K562 (cell line): ENCODE data around the gene TAS2R41. TPM values are rescaled to one million over a fixed set of nuclear protein-coding genes. Genes with fewer than 3 reads are reported as not detected.

Source experiments
- ATAC-seq: fragments of 200-7000 bp; cut with Tn5 transposase; 3 replicates; pipeline ENCODE4 v1.9.1; 2020; ENCODE audit warnings: moderate library complexity
- BruUV-seq: library from RNA; stranded (reverse); fragments of 400-500 nt; replicated peaks from 2 replicates; lab custom pipeline; 2021; lab: Mats Ljungman, UMichigan
- CTCF ChIA-PET: fragments of 300-600 bp; formaldehyde crosslinking; extraction: SDS; loops from one replicate; lab custom pipeline; 2021; ENCODE audit warnings: low intra/inter-chr PET ratio; lab: Yijun Ruan, JAX
- POLR2A ChIA-PET: fragments of 300-600, 350-650 bp; sonication (Branson Sonifier 250); formaldehyde crosslinking; extraction: SDS; loops from one replicate; lab custom pipeline; 2021; ENCODE audit warnings: antibody characterized with exemption, inconsistent platforms; lab: Yijun Ruan, JAX
- DNase-seq, 4 experiments: peaks; one replicate each; pipeline versions ENCODE4 v3.0.0 to v3.0.0-alpha.2; 2011 to 2018; ENCODE audit warnings: low spot score in 3 of 4, mixed read lengths in 3 of 4; ENCODE audit errors: extremely low read depth in 1 of 4
- FAIRE-seq: peaks from 2 replicates; lab custom pipeline; 2011; peaks lifted over from hg19 to GRCh38; lab: Jason Lieb, UNC
- H2AFZ ChIP-seq: 2 replicates; pipeline ENCODE4 v1.6.0; 2011; ENCODE audit warnings: low read depth, low read length, control low read depth, inconsistent platforms
- H3K27ac ChIP-seq: fragments of 200-600 bp; 3 replicates; pipeline ENCODE4 v1.8.0; 2011; ENCODE audit warnings: low read depth, mild to moderate bottlenecking, control low read depth, inconsistent platforms, low read length, moderate library complexity, mixed read lengths; ENCODE audit errors: extremely low read depth
- H3K27me3 ChIP-seq, 2 experiments: fragments of 300-600 bp in 1 of 2; 2 replicates in 1 of 2; 3 replicates in 1 of 2; pipeline versions ENCODE4 v1.6.0 to v1.8.0; 2011; ENCODE audit warnings: inconsistent platforms in 2 of 2, low read length in 2 of 2, mild to moderate bottlenecking in 1 of 2, mixed read lengths in 1 of 2, moderate library complexity in 1 of 2; ENCODE audit not compliant: control insufficient read depth in 2 of 2, insufficient read depth in 2 of 2
- H3K36me3 ChIP-seq: fragments of 300-600 bp; 3 replicates; pipeline ENCODE4 v1.8.0; 2011; ENCODE audit warnings: mild to moderate bottlenecking, low read length, inconsistent platforms; ENCODE audit not compliant: control insufficient read depth, insufficient read depth
- H3K4me1 ChIP-seq, 2 experiments: fragments of 200-600 bp in 1 of 2; replicated peaks in 1 of 2; 2 replicates in 1 of 2; 3 replicates in 1 of 2; pipeline versions ENCODE4 v1.5.1 to v1.8.0; 2011; ENCODE audit warnings: inconsistent platforms in 2 of 2, low read length in 2 of 2, mild to moderate bottlenecking in 1 of 2, mixed read lengths in 1 of 2, moderate library complexity in 1 of 2; ENCODE audit not compliant: control insufficient read depth in 2 of 2, insufficient read depth in 2 of 2
- H3K4me2 ChIP-seq: 2 replicates; pipeline ENCODE4 v1.6.1; 2011; ENCODE audit warnings: low read length, control low read depth, inconsistent platforms, mixed read lengths; ENCODE audit not compliant: insufficient read depth
- H3K4me3 ChIP-seq: fragments of 200-600 bp; sonication (generic), shearing (Covaris generic); 2 replicates; pipeline ENCODE4 v1.5.1; 2016; ENCODE audit warnings: control low read depth, inconsistent platforms
- H3K79me2 ChIP-seq: fragments of 200-600 bp; 3 replicates; pipeline ENCODE4 v1.8.0; 2011; ENCODE audit warnings: low read length, inconsistent platforms; ENCODE audit not compliant: control insufficient read depth, insufficient read depth
- H3K9ac ChIP-seq, 2 experiments: 2 replicates each; pipeline versions ENCODE4 v1.6.0 to v1.6.1; 2011; ENCODE audit warnings: low read depth in 2 of 2, low read length in 2 of 2, control low read depth in 1 of 2, inconsistent platforms in 1 of 2, mild to moderate bottlenecking in 1 of 2, mixed read lengths in 1 of 2; ENCODE audit not compliant: insufficient read depth in 1 of 2
- H3K9me1 ChIP-seq: one replicate; pipeline ENCODE4 v1.6.0; 2011; ENCODE audit warnings: inconsistent platforms, mild to moderate bottlenecking, low read length, moderate library complexity; ENCODE audit not compliant: control insufficient read depth, insufficient read depth
- H3K9me3 ChIP-seq: replicated peaks from 2 replicates; pipeline ENCODE4 v1.5.1; 2011; ENCODE audit warnings: low read depth, low read length, inconsistent platforms; ENCODE audit not compliant: control insufficient read depth, insufficient read depth
- H4K20me1 ChIP-seq: replicated peaks from 2 replicates; pipeline ENCODE4 v1.6.1; 2011; ENCODE audit warnings: low read length, inconsistent platforms, mixed read lengths; ENCODE audit not compliant: control insufficient read depth, insufficient read depth
- BDP1 ChIP-seq: IDR thresholded peaks from 3 replicates; pipeline ENCODE4 v1.6.1; 2011; ENCODE audit not compliant: insufficient read length, insufficient read depth
- CHD1 ChIP-seq: fragments of 200-600 bp; sonication (generic); IDR thresholded peaks from one replicate; pipeline ENCODE4 v1.6.1; 2012; ENCODE audit warnings: mild to moderate bottlenecking, moderate library complexity, low read length, inconsistent platforms
- ELK3 ChIP-seq: fragments of 450-650 bp; formaldehyde crosslinking; IDR thresholded peaks from 2 replicates; pipeline ENCODE4 v1.4.0; 2020; ENCODE audit warnings: mild to moderate bottlenecking
- ETS2 ChIP-seq: IDR thresholded peaks from 2 replicates; pipeline ENCODE4 v1.6.1; 2016; ENCODE audit warnings: borderline replicate concordance, missing genetic modification characterization, mild to moderate bottlenecking, moderate library complexity, missing compliant biosample characterization; ENCODE audit not compliant: poor library complexity, severe bottlenecking
- HSF4 ChIP-seq: fragments of 250-450 bp; sonication (Bioruptor Pico); IDR thresholded peaks from 2 replicates; pipeline ENCODE4 v2.1.2; 2022; ENCODE audit warnings: mild to moderate bottlenecking, moderate library complexity, borderline replicate concordance
- JUND ChIP-seq, 2 experiments: IDR thresholded peaks; 2 replicates in 1 of 2; 3 replicates in 1 of 2; pipeline ENCODE4 v1.6.1; 2011; ENCODE audit warnings: borderline replicate concordance in 2 of 2, low read depth in 2 of 2, low read length in 2 of 2, improper control_type of control experiment in 1 of 2, missing biosample characterization in 1 of 2, missing genetic modification characterization in 1 of 2, missing genetic modification reagents in 1 of 2
- KDM1A ChIP-seq, 2 experiments: fragments of 450-650 bp; IDR thresholded peaks; 2 replicates each; pipeline ENCODE4 v1.6.1; 2016; ENCODE audit warnings: mild to moderate bottlenecking in 2 of 2
- NR2F6 ChIP-seq: fragments of 450-650 bp; formaldehyde crosslinking; IDR thresholded peaks from 2 replicates; pipeline ENCODE4 v1.4.0; 2020; ENCODE audit warnings: mild to moderate bottlenecking
- NR4A1 ChIP-seq, 2 experiments: fragments of 250-450 bp in 1 of 2; fragments of 450-650 bp in 1 of 2; sonication (Bioruptor Pico) in 1 of 2; IDR thresholded peaks; 2 replicates each; pipeline versions ENCODE4 v1.4.0 to v1.6.1; 2016 to 2020; ENCODE audit warnings: mild to moderate bottlenecking in 2 of 2, missing compliant biosample characterization in 1 of 2, missing genetic modification characterization in 1 of 2, moderate library complexity in 1 of 2
- NRF1 ChIP-seq, 2 experiments: fragments of 450-650 bp; IDR thresholded peaks in 1 of 2; conservative IDR thresholded peaks in 1 of 2; 2 replicates each; pipeline ENCODE4 v1.6.1; 2014; ENCODE audit warnings: mild to moderate bottlenecking in 2 of 2
- U2AF2 ChIP-seq: fragments of 200-400 bp; formaldehyde crosslinking; optimal IDR thresholded peaks from 2 replicates; pipeline ENCODE3; 2017; ENCODE audit warnings: low read depth, mild to moderate bottlenecking, low read length
- ZBTB12 ChIP-seq: fragments of 250-450 bp; sonication (Bioruptor Pico); IDR thresholded peaks from 2 replicates; pipeline ENCODE4 v1.4.0; 2020
- ZNF398 ChIP-seq: fragments of 250-450 bp; sonication (Bioruptor Pico); IDR thresholded peaks from 2 replicates; pipeline ENCODE4 v1.8.0; 2021; ENCODE audit warnings: moderate library complexity, mild to moderate bottlenecking, inconsistent platforms
- ZNF740 ChIP-seq, 3 experiments: fragments of 200-800 bp in 1 of 3; sonication (Bioruptor generic) in 1 of 3; sonication (generic) in 1 of 3; formaldehyde crosslinking in 1 of 3; IDR thresholded peaks; 2 replicates each; pipeline versions ENCODE4 v1.6.1 to v1.8.0; 2016 to 2022; ENCODE audit warnings: mild to moderate bottlenecking in 2 of 3, missing compliant biosample characterization in 2 of 3, missing genetic modification characterization in 2 of 3, missing genetic modification reagents in 1 of 3
- WGBS: fragments of 100-300 bp; shearing (Covaris generic); methylation state at CpG from one replicate; pipeline ENCODE4 v1.1.6; 2016; ENCODE audit warnings: low coverage, mixed read lengths; ENCODE audit not compliant: insufficient coverage; ENCODE audit errors: missing lambda C conversion rate; 5-methylcytosine and 5-hydroxymethylcytosine counted together
- in situ Hi-C: fragments of 300-500 bp; cut with MboI; formaldehyde crosslinking; loops from 4 replicates; pipeline ENCODE4 v1.15.0; 2018; ENCODE audit warnings: inconsistent platforms, mixed read lengths
- intact Hi-C: fragments of 100-400 bp; cut with micrococcal nuclease; formaldehyde crosslinking; loops from 2 replicates; pipeline ENCODE4 v1.14.2; 2022
- polyA plus RNA-seq, 8 experiments: library from polyadenylated mRNA; depleted of rRNA in 4 of 8; stranded (reverse) in 5 of 8; unstranded in 3 of 8; fragments of >200 nt; fragmentation: Nextera tagmentation in 2 of 8; fragmentation: Illumina TruSeq in 1 of 8; extraction: Ambion mirVana in 2 of 8; extraction: Trizol in 1 of 8; gene quantifications; 2 replicates each; pipeline versions ENCODE4 v1.2.1 to v1.2.3, GENCODE V29; 2011 to 2014; ENCODE audit warnings: inconsistent platforms in 1 of 8, missing spikeins in 1 of 8
- total RNA-seq, 7 experiments: library from RNA; depleted of rRNA in 6 of 7; stranded (reverse); fragments of >200 nt in 6 of 7; fragmentation: Illumina TruSeq in 2 of 7; extraction: Trizol in 2 of 7; gene quantifications; 2 replicates each; pipeline versions ENCODE4 v1.2.1 to v1.2.3, GENCODE V29; 2011 to 2021; ENCODE audit warnings: low replicate concordance in 1 of 7

Gene TAS2R41
- total and polyA plus RNA-seq, 9 of the 15 experiments (the other 6 are each of a cell fraction or from before 2014, with no cell fraction given) = not detected

- no peak for TF ChIP-seq ETS2 (tag)
- no peak for TF ChIP-seq ZBTB12 (CRISPR knock-in tag)
- TF ChIP-seq U2AF2 = no peak
- no peak for TF ChIP-seq CHD1
- TF ChIP-seq ZNF740 (CRISPR knock-in tag; IDR thresholded peaks at IDR 0.05) = no peak
- TF ChIP-seq ZNF740 (tag; IDR thresholded peaks at IDR 0.05) = no peak
Measured at GRCh38 chr7:143463556-143463955, 14.1 kb upstream of the TAS2R41 start (continued).

- intact Hi-C loops = no loop called here
- Histone ChIP-seq H3K4me3 (no peak overlapping the region), H3K4me2 (no peak overlapping the region), H3K4me1 (no peaks in the 10 kb centered on the region), H3K27ac (no peak overlapping the region), H4K20me1 (no peaks in the 10 kb centered on the region), H3K9me3 (peaks cover 6% of the 10 kb centered on the region; the same call in 1 of the 2 replicates), H3K27me3 (peaks cover 4 to 6% of the 10 kb centered on the region in 2 experiments; a peak in 3 of 5 replicates), H3K79me2 (no peaks in the 10 kb centered on the region), H3K36me3 (no peaks in the 10 kb centered on the region), H3K9ac (no peak overlapping the region), H3K9me1 (no peaks in the 10 kb centered on the region), H2AFZ (no peak overlapping the region)
- FAIRE-seq = no peak
- no TSS peak for BruUV-seq
- no peak for DNase-seq
- in situ Hi-C loops = no loop called here
- no peak for ATAC-seq
- ChIA-PET POLR2A (interaction anchor here (0.6 kb wide), 1 partner anchor 1134 kb away, joined by 3 read pairs; no protein-coding TSS in a partner anchor), CTCF (no interaction called here)
- 0% methylated on average over 1 of the region's 1 CpG for WGBS
- no peak for TF ChIP-seq ELK3 (CRISPR knock-in tag)
- TF ChIP-seq NR2F6 (CRISPR knock-in tag) = no peak
- TF ChIP-seq NRF1 (conservative IDR thresholded peaks at IDR 0.05 in 1 of 2, IDR thresholded peaks at IDR 0.05 in 1 of 2) = no peak
- TF ChIP-seq HSF4 = no peak
- TF ChIP-seq NR4A1 (CRISPR knock-in tag; IDR thresholded peaks at IDR 0.05) = no peak
- no peak for TF ChIP-seq NR4A1 (tag; IDR thresholded peaks at IDR 0.05)
- no peak for TF ChIP-seq KDM1A (IDR thresholded peaks at IDR 0.05)
- TF ChIP-seq ZNF398 (CRISPR knock-in tag) = no peak
- TF ChIP-seq JUND (IDR thresholded peaks at IDR 0.05; ENCODE audit: borderline replicate concordance, low read depth, low read length) = no peak
- TF ChIP-seq JUND (tag; IDR thresholded peaks at IDR 0.05; ENCODE audit: borderline replicate concordance, low read depth, low read length) = no peak
- TF ChIP-seq BDP1 = no peak
Measured at GRCh38 chr7:143463957-143464356, 13.7 kb upstream of the TAS2R41 start.
